Caco-2 (cell line): Measurements from ENCODE around the gene PPM1H. TPM values are rescaled to one million over a fixed set of nuclear protein-coding genes. Genes with fewer than 3 reads are reported as not detected.

ENCODE experiments used
- BruUV-seq: library from RNA; stranded (reverse); fragments of 400-500 nt; replicated peaks from 2 replicates; lab custom pipeline; 2021; lab: Mats Ljungman, UMichigan
- CTCF ChIA-PET: fragments of 300-600 bp; sonication (Branson Sonifier 250); formaldehyde crosslinking; loops from one replicate; lab custom pipeline; 2022; ENCODE audit warnings: antibody characterized with exemption; lab: Charles Lee
- POLR2A ChIA-PET: fragments of 300-600 bp; sonication (Branson Sonifier 250); formaldehyde crosslinking; loops from one replicate; lab custom pipeline; 2022; ENCODE audit warnings: antibody characterized with exemption; lab: Charles Lee
- DNase-seq, 2 experiments: peaks; one replicate each; pipeline versions ENCODE4 v3.0.0 to v3.0.0-alpha.2; 2020 to 2022
- H3K27me3 ChIP-seq: replicated peaks from 2 replicates; pipeline ENCODE4 v1.6.0; 2011; ENCODE audit warnings: low read length; ENCODE audit not compliant: control insufficient read depth, insufficient read depth
- H3K36me3 ChIP-seq: 2 replicates; pipeline ENCODE4 v1.5.1; 2011; ENCODE audit warnings: low read length; ENCODE audit not compliant: control insufficient read depth, insufficient read depth
- H3K4me1 ChIP-seq: fragments of 250-450 bp; sonication (Bioruptor Pico); 2 replicates; pipeline ENCODE4 v1.5.1; 2020; ENCODE audit warnings: mild to moderate bottlenecking
- H3K4me3 ChIP-seq: 2 replicates; pipeline ENCODE4 v1.5.1; 2011; ENCODE audit warnings: low read depth, mild to moderate bottlenecking, control low read depth, low read length
- H3K9me3 ChIP-seq: fragments of 250-450 bp; sonication (Bioruptor Pico); 2 replicates; pipeline ENCODE4 v1.5.1; 2020; ENCODE audit warnings: mild to moderate bottlenecking, moderate library complexity
- H3K27ac Mint-ChIP-seq: one replicate; pipeline ENCODE4 v1.8.0; 2022; ENCODE audit warnings: mixed read lengths; ENCODE audit not compliant: unreplicated experiment
- H3K27me3 Mint-ChIP-seq: one replicate; pipeline ENCODE4 v1.8.0; 2022; ENCODE audit warnings: mixed read lengths; ENCODE audit not compliant: insufficient read depth, unreplicated experiment
- H3K36me3 Mint-ChIP-seq: one replicate; pipeline ENCODE4 v1.8.0; 2022; ENCODE audit warnings: mild to moderate bottlenecking, mixed read lengths; ENCODE audit not compliant: insufficient read depth, unreplicated experiment
- H3K4me1 Mint-ChIP-seq: one replicate; pipeline ENCODE4 v1.8.0; 2022; ENCODE audit warnings: low read depth, mixed read lengths; ENCODE audit not compliant: unreplicated experiment
- H3K4me3 Mint-ChIP-seq: one replicate; pipeline ENCODE4 v1.8.0; 2022; ENCODE audit warnings: mild to moderate bottlenecking, moderate library complexity, mixed read lengths; ENCODE audit not compliant: unreplicated experiment
- H3K9me3 Mint-ChIP-seq: one replicate; pipeline ENCODE4 v1.8.0; 2022; ENCODE audit warnings: mixed read lengths; ENCODE audit not compliant: unreplicated experiment
- CTCF ChIP-seq, 2 experiments: fragments of 200-600 bp in 1 of 2; IDR thresholded peaks; 1 replicate in 1 of 2; 2 replicates in 1 of 2; pipeline versions ENCODE4 v1.5.1 to v1.8.0; 2011 to 2022; ENCODE audit warnings: antibody characterized with exemption in 1 of 2, control low read depth in 1 of 2, inconsistent platforms in 1 of 2, low read depth in 1 of 2, low read length in 1 of 2, mild to moderate bottlenecking in 1 of 2, moderate library complexity in 1 of 2; ENCODE audit not compliant: insufficient read depth in 1 of 2, severe bottlenecking in 1 of 2, unreplicated experiment in 1 of 2
- intact Hi-C: fragments of 100-400 bp; cut with micrococcal nuclease; formaldehyde crosslinking; loops from one replicate; pipeline ENCODE4 v1.10.0; 2022; ENCODE audit not compliant: unreplicated experiment
- total RNA-seq: library from RNA; stranded (reverse); gene quantifications from 2 replicates; pipeline ENCODE4 v1.2.3, GENCODE V29; 2022

Gene PPM1H
- total RNA-seq, 1 experiment from 2014 or later = 151 TPM

GRCh38 chr12:62859321-62859737, 75.6 kb downstream of the PPM1H start:
- ChIA-PET CTCF (interaction anchor here (1.4 kb wide), 1 partner anchor 210 kb away, joined by 4 read pairs; no protein-coding TSS in a partner anchor), POLR2A (no interaction called here)
- H3K27me3 ChIP-seq = no peaks in the 10 kb centered on the region
- TF ChIP-seq CTCF (IDR thresholded peaks at IDR 0.05; ENCODE audit: insufficient read depth in 1 of 2, low read depth in 1 of 2, low read length in 1 of 2, severe bottlenecking in 1 of 2, unreplicated experiment in 1 of 2) = no peak
- H3K36me3 ChIP-seq = no peaks in the 10 kb centered on the region; the same call in 1 of the 2 replicates
- H3K27me3 Mint-ChIP-seq = no peaks in the 10 kb centered on the region
- no peaks in the 10 kb centered on the region for H3K9me3 ChIP-seq
- H3K4me3 Mint-ChIP-seq = no peak overlapping the region
- peak overlapping the region; percentile 32 for H3K27ac Mint-ChIP-seq
- H3K36me3 Mint-ChIP-seq = peaks cover 72% of the 10 kb centered on the region
- intact Hi-C loops = no loop called here
- H3K4me3 ChIP-seq = no peak overlapping the region
- H3K4me1 ChIP-seq = peaks cover 54% of the 10 kb centered on the region
- no TSS peak for BruUV-seq
- H3K4me1 Mint-ChIP-seq = peaks cover 41% of the 10 kb centered on the region
- DNase-seq = no peak
- no peaks in the 10 kb centered on the region for H3K9me3 Mint-ChIP-seq

GRCh38 chr12:62856454-62856853, 78.5 kb downstream of the PPM1H start:
- no peaks in the 10 kb centered on the region for H3K9me3 ChIP-seq
- intact Hi-C loops = no loop called here
- Mint-ChIP-seq H3K27me3 (no peaks in the 10 kb centered on the region), H3K36me3 (peaks cover 70% of the 10 kb centered on the region), H3K27ac (peak overlapping the region; percentile 45), H3K4me1 (peaks cover 41% of the 10 kb centered on the region), H3K9me3 (no peaks in the 10 kb centered on the region), H3K4me3 (no peak overlapping the region)
- no peak for TF ChIP-seq CTCF (IDR thresholded peaks at IDR 0.05; ENCODE audit: insufficient read depth in 1 of 2, low read depth in 1 of 2, low read length in 1 of 2, severe bottlenecking in 1 of 2, unreplicated experiment in 1 of 2)
- BruUV-seq = no TSS peak
- ChIA-PET POLR2A (no interaction called here), CTCF (no interaction called here)
- no peaks in the 10 kb centered on the region for H3K27me3 ChIP-seq
- H3K36me3 ChIP-seq = no peaks in the 10 kb centered on the region; the same call in 1 of the 2 replicates
- H3K4me3 ChIP-seq = no peak overlapping the region
- H3K4me1 ChIP-seq = peaks cover 50% of the 10 kb centered on the region
- DNase-seq = no peak

GRCh38 chr12:62854024-62854423, 80.9 kb downstream of the PPM1H start:
- intact Hi-C loops = no loop called here
- no peak overlapping the region for H3K27ac Mint-ChIP-seq
- peaks cover 26% of the 10 kb centered on the region for H3K4me1 Mint-ChIP-seq
- H3K4me3 Mint-ChIP-seq = no peak overlapping the region
- H3K27me3 Mint-ChIP-seq = no peaks in the 10 kb centered on the region
- Histone ChIP-seq H3K4me1 (peaks cover 59% of the 10 kb centered on the region), H3K9me3 (no peaks in the 10 kb centered on the region), H3K27me3 (no peaks in the 10 kb centered on the region), H3K36me3 (no peaks in the 10 kb centered on the region; the same call in 1 of the 2 replicates), H3K4me3 (no peak overlapping the region)
- H3K9me3 Mint-ChIP-seq = no peaks in the 10 kb centered on the region
- TF ChIP-seq CTCF (IDR thresholded peaks at IDR 0.05; ENCODE audit: insufficient read depth in 1 of 2, low read depth in 1 of 2, low read length in 1 of 2, severe bottlenecking in 1 of 2, unreplicated experiment in 1 of 2) = no peak
- peaks cover 57% of the 10 kb centered on the region for H3K36me3 Mint-ChIP-seq
- ChIA-PET CTCF (no interaction called here), POLR2A (no interaction called here)
- BruUV-seq = no TSS peak
- no peak for DNase-seq
